ENCODE results near the gene KPNA6.
A peak's percentile ranks its signal among the peaks of the same experiment; 100 is the strongest.

The KPNA6 gene

GRCh38 chr1:32172621-32173245, 64.9 kb downstream of the KPNA6 start:
- Histone ChIP-seq H3K27me3 (no peaks in the 10 kb centered on the region), H3K27ac (no peak overlapping the region), H3K4me3 (ENCODE audit: low read depth in 1 of 2, low read length in 1 of 2) (no peak overlapping the region), H3K36me3 (peaks cover 63% of the 10 kb centered on the region), H3K9me3 (no peaks in the 10 kb centered on the region), H3K4me1 (ENCODE audit: control insufficient read depth in 1 of 2, insufficient read depth in 1 of 2, low read depth in 1 of 2, low read length in 1 of 2) (peaks cover 8% of the 10 kb centered on the region in 2 experiments)
- TF ChIP-seq CTCF (IDR thresholded peaks at IDR 0.05): no peak

GRCh38 chr1:32178380-32179192, 70.7 kb downstream of the KPNA6 start:
- no peaks in the 10 kb centered on the region for H3K9me3 ChIP-seq
- H3K27ac ChIP-seq: peak overlapping the region; percentile 89
- no peaks in the 10 kb centered on the region for H3K27me3 ChIP-seq
- H3K36me3 ChIP-seq: peaks cover 14% of the 10 kb centered on the region
- TF ChIP-seq CTCF (IDR thresholded peaks at IDR 0.05): no peak
- H3K4me1 ChIP-seq (ENCODE audit: control insufficient read depth in 1 of 2, insufficient read depth in 1 of 2, low read depth in 1 of 2, low read length in 1 of 2): peaks cover 33 to 43% of the 10 kb centered on the region in 2 experiments
- peak overlapping the region; percentile 68 to 87 for H3K4me3 ChIP-seq (ENCODE audit: low read depth in 1 of 2, low read length in 1 of 2)

- Histone ChIP-seq H3K27me3 (no peaks in the 10 kb centered on the region), H3K4me1 (ENCODE audit: control insufficient read depth in 1 of 2, insufficient read depth in 1 of 2, low read depth in 1 of 2, low read length in 1 of 2) (peaks cover 33 to 43% of the 10 kb centered on the region in 2 experiments), H3K36me3 (peaks cover 12% of the 10 kb centered on the region), H3K9me3 (no peaks in the 10 kb centered on the region), H3K4me3 (ENCODE audit: low read depth in 1 of 2, low read length in 1 of 2) (peak overlapping the region; percentile 68 to 87), H3K27ac (peak overlapping the region; percentile 89)
- no peak for TF ChIP-seq CTCF (IDR thresholded peaks at IDR 0.05)
Observed at GRCh38 chr1:32179193-32179442, 71.3 kb downstream of the KPNA6 start.

- Histone ChIP-seq H3K4me3 (ENCODE audit: low read depth in 1 of 2, low read length in 1 of 2) (peak within 1 kb of the TSS; percentile 68 to 87), H3K4me1 (ENCODE audit: control insufficient read depth in 1 of 2, insufficient read depth in 1 of 2, low read depth in 1 of 2, low read length in 1 of 2) (peaks cover 33 to 43% of the 10 kb centered on the region in 2 experiments), H3K9me3 (no peaks in the 10 kb centered on the region), H3K36me3 (peaks cover 14% of the 10 kb centered on the region), H3K27ac (peak within 1 kb of the TSS; percentile 89), H3K27me3 (no peaks in the 10 kb centered on the region)
- peak; percentile 49 for TF ChIP-seq CTCF (IDR thresholded peaks at IDR 0.05)
Observed at GRCh38 chr1:32179443-32180185, 71.8 kb downstream of the KPNA6 start, which contains the start of gene TXLNA. TXLNA (plus strand) TSS chr1:32179675; CDS start chr1:32180346, 671 bp downstream.

- Histone ChIP-seq H3K36me3 (peaks cover 14% of the 10 kb centered on the region), H3K27me3 (no peaks in the 10 kb centered on the region), H3K9me3 (no peaks in the 10 kb centered on the region), H3K4me3 (ENCODE audit: low read depth in 1 of 2, low read length in 1 of 2) (peak overlapping the region; percentile 68 to 87), H3K27ac (peak overlapping the region; percentile 89), H3K4me1 (ENCODE audit: control insufficient read depth in 1 of 2, insufficient read depth in 1 of 2, low read depth in 1 of 2, low read length in 1 of 2) (peaks cover 33 to 43% of the 10 kb centered on the region in 2 experiments)
- TF ChIP-seq CTCF (IDR thresholded peaks at IDR 0.05): no peak
Observed at GRCh38 chr1:32180186-32181060, 72.6 kb downstream of the KPNA6 start.

Data from neutrophil (primary cell).